GM19035 (cell line): ENCODE measurements around the gene EIF4E.

ENCODE experiments used
- ATAC-seq: cut with Tn5 transposase; IDR thresholded peaks from one replicate; pipeline ENCODE4 v1.9.1; 2021; ENCODE audit not compliant: unreplicated experiment

The EIF4E gene, protein sequence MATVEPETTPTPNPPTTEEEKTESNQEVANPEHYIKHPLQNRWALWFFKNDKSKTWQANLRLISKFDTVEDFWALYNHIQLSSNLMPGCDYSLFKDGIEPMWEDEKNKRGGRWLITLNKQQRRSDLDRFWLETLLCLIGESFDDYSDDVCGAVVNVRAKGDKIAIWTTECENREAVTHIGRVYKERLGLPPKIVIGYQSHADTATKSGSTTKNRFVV

GRCh38 chr4:98928505-98929340 is at the start of gene EIF4E:
Gene EIF4E, minus strand, starts transcription at chr4:98929133. Its CDS starts 21 bp downstream, at chr4:98929112.
- ATAC-seq = peak; percentile 75

- ATAC-seq = no peak
Measured at GRCh38 chr4:98977557-98977956, 48.6 kb upstream of the EIF4E start.

- ATAC-seq = no peak
Measured at GRCh38 chr4:98976716-98977115, 47.8 kb upstream of the EIF4E start.

- ATAC-seq = no peak
Measured at GRCh38 chr4:98969878-98970785, 41.2 kb upstream of the EIF4E start.

DNA sequence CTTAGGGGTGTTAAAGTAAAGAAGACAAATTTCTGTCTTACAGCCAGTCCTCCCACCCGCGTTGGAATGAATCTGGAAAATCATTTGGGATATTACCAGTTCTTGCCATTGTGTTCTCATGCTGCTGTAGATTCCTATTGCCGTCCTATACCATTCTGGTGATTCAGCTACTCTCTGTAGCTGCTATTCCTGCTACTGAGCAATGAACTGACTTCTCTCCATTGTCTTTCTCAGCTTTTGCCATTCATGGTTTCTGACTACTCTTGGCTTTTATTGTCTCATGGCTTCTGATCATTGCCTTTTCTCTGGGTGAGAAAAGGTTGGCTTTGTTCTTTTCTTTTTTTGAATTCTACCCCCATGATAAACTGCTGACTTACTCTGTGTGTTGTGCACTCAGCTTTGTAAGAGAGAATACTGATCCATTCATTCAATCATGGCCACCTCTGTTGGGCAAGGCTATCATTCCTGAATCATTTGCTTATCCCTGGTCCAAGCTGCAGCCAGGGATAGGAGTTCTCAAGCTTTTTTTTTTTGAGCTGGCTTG is 38.9 kb upstream of the EIF4E start:
- no peak for ATAC-seq

GRCh38 chr4:98966926-98967325 is 38.0 kb upstream of the EIF4E start:
- no peak for ATAC-seq

- ATAC-seq = no peak
Measured at GRCh38 chr4:98963538-98964433, 34.9 kb upstream of the EIF4E start.

DNA sequence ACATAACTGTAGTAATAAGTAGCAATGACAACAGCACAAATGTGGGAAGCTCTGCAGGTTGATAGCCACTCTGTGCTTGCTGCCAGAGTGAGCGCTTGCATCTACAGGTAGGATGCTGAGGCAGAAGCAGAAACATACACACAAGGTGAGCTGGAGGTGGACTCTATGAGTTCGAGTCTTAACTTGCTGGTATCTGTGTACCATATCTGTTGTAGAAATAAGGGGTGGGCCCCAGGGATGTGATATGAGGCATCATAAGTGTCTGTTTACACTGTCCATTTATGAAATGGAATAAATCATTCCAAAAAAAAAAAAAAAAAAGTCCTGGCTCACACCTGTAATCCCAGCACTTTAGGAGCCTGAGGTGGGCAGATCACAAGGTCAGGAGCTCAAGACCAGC is 32.8 kb upstream of the EIF4E start:
- ATAC-seq = no peak

DNA sequence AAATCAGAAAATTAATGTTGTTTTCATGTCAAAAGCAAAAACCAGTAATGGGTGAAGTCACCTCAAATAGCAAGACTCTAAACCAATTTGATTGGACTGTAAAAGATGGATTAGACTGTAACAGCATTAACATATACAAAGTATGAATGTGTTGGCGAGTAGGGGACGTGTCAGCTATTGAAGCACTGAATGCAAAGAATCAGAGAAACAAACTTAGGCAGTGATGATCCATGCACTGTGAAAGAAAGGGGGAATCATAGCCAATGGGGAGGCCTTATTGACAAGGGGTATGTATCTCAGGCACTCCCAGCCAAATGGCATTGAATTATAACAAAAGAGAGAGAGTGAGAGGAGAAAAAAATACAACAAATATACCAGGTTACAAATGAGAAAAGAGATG is 30.5 kb upstream of the EIF4E start:
- ATAC-seq = no peak

DNA sequence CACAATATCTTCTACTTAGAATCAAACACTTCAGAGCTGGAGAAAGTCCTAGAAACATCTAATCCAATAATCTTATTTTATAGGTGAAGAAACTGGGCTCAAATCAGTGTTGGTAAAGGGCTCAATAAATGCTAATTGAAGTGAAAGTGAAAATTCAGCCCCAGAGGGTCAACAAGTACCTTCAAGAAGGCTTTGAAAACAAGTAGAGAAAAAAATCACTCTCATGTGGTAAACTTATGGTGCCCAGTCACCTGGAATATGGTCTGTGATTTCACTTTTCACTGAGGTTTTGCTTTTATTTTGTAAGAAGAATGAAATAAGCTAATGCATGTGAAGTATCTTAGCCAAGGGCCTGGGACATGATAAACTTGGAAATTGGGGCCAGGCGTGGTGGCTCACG is 29.1 kb upstream of the EIF4E start:
- ATAC-seq = no peak

DNA sequence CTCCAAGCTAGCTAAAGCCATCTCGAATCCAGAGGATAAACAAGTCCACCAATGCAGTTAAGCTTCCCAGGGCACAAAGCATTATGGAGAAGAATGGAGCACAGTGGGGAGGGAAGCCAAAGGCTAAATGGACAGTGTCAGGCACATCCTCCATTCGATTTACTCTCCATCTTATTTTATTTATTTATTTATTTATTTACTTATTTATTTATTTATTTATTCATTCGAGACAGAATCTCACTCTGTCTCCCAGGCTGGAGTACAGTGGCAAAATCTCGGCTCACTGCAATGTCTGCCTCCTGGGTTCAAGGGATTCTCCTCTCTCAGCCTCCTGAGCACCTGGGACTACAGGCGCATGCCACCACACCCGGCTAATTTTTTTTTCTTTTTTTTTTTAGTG is 26.3 kb upstream of the EIF4E start:
- no peak for ATAC-seq

- no peak for ATAC-seq
Measured at GRCh38 chr4:98951710-98952109, 22.8 kb upstream of the EIF4E start.

DNA sequence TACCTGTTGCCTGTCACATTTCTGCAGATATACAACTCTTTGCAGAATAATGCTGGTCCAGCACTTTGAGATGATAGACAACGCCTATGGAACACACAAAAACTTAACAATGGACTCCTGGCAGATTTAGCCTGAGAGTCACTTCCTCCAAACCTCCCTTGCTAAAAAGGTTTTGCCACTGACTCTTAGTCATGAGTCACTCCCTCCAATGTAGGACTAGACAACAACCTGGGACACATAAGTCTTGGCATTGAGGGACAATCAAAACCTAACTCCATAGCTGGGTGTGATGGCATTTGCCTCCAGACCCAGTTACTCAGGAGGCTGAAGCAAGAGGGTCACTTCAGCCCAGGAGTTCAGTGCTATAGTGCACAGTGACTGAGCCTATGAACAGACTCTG is 22.0 kb upstream of the EIF4E start:
- ATAC-seq = no peak

GRCh38 chr4:98946359-98946758 is 17.4 kb upstream of the EIF4E start:
- no peak for ATAC-seq

- ATAC-seq = peak; percentile 75
Measured at GRCh38 chr4:98945297-98945850, 16.4 kb upstream of the EIF4E start.

DNA sequence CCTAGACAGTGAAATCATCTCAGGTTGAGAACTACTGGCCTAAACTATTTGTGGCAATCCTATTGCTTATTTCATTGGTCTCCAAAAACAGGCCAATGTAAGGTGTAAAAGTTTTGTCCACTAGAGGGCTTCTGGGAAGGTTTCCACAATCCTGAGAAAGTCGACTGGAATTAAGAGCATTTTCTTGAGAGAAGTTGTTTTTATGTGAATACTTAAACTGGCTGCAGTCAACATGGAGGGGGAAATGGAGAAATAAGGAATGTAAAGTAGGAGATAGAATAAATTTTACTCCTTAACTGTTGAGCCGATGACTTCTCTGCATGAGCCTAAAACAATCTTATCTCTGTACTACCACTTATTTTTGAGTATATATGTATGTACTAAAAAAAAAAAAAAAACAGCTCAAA is 11.0 kb upstream of the EIF4E start:
- ATAC-seq = peak; percentile 46

DNA sequence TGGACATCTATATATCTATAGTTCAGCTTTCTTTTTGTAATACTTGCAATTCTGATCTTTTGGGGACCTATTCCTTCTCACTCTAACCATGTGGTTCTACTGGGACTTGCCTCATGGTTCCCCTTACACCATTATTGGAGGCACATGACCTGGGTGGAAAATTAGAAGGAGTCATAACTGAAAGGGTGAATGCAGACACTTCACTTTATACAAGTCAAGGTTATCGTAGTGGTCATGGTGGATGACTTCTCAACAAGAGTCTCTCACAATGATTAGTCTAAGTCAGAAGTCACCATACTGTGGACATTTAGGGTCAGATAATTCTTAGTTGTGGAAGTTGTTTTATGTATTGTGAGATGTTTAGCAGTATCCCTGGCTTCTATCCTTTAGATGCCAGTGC is 10.5 kb upstream of the EIF4E start:
- peak; percentile 35 for ATAC-seq

DNA sequence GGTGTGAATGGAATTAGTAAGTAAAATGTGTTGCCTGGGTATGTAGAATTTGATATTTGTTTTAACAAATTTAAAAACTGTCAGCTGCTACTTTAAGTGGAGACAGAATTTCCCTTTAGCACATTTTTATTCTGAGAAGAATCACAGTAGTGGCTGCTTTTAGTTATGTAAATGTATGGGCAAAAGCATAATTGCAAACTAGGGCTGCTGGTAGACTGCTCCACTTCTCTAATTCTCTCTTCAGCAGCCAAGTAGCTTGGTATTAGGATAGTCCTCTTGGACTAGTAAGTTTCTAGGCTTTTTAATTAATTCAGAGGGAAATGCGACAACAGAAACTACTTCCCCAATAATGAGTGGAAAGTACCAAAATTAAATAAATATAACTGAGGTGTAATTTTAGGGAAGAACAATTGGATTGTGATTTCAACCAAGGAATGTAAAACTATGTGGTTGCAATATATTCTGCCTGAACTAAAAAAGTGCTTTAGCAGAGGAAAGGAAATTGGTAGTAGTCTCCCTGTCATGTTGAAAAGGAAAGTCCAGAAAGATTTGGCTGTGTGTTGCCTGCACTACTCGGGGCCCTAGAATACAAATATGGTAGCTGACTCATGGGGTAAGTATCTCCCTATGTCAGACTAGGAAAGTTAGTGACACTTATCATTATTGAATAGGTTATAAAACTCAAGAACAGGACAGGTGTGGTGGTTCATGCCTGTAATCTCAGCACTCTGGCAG is 9.2 kb upstream of the EIF4E start:
- no peak for ATAC-seq

GRCh38 chr4:98935633-98936032 is 6.7 kb upstream of the EIF4E start:
- no peak for ATAC-seq
